GM19099 (cell line): ENCODE results near the gene SLC7A10.

Source experiments
- POLR2A ChIP-seq: IDR thresholded peaks from 3 replicates; pipeline ENCODE4 v1.6.1; 2011; ENCODE audit warnings: low read depth; ENCODE audit not compliant: insufficient read length; ENCODE audit errors: extremely low read depth

SLC7A10 gene

DNA sequence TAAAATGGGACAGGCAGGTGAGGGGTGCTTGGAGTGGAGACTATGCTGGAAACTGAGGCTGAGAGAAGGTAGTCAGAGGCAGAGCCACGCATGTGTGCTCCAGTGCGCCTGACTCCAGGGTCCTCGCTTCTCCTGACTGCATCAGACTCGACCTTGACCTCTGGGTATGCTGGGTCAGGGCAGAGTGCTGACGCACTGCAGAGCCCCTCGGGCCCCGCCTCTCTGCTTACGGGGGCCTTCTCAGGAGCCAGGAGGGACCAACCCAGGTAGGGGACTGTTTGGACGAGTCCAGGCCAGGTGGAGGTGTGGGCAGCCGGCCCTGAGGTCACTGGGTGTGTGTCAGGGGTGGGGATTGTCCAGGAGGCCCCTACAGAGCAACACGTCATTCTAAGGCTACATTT, 22.9 kb upstream of the SLC7A10 start:
- no peak for TF ChIP-seq POLR2A

DNA sequence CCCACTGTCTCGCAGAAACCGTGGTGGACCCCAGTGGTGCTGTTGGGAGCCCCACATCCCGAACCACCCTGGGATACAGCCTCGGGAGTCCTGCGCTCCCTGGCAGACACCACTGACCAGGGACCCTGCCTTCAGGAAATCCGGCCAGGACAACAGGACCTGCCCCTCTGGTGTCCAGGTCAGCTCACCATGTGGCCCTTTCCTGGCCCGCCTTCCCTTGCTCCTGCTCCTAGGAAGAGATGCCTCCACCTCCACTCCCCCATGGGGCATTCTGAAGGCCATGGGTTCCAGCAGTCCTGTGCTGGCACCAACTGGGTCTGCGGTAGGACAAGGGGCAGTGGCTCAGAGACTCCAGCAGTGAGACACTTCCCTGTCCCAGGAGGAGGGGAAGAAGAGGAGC, 22.5 kb upstream of the SLC7A10 start:
- no peak for TF ChIP-seq POLR2A

DNA sequence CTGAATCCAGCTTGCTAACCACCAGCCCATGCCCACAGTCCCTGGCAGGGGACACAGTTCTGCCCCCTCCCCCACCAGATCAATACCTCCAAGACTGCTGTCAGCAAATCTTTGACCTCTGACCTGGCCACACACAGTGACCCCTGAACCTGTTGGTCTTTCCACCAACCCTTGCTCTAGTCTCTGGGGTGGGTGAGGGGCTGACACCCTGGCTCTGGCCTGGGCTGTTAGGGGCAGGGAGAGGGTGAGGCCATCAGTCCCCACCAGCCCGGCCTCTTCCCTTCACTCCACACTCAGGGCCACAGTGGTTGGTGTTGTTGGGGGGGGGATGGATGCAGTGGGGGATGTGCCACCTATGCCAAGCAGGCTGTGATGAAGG, 21.8 kb upstream of the SLC7A10 start:
- TF ChIP-seq POLR2A: no peak

DNA sequence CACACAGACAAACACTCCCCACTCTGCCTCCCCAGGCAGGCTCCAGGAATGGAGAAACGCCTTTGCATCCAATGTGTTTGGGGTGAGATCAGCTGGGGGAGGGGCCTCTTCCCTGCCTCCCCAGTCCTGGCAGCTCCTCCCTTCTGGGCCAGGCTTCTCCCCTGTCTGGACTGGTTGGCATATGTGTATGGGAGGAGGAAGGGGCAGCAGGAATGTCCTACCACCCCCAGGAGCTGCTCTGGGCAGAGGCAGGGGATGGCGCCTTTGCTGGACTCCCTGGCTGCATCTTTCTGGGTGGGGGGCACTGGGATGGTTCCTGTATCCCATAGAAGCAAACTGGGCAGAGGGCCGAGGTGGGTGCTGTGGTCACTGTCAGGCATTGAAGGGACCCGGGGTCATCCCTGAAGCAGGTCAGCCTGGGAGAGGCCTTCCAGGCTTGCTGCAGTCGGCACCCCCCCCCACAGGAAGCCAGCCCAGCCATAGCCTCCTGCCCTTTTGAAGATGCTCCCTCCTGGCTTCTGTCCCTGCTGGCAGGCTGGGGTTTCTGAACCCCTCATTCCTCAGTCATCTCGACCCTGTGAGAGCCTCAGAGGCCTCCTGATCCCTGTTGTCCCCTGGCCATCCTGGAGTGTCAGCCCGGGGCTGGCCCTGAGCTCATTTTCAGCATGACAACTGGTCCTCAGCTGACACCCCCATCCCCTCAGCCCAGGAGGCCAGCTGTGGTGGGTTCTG, 21.2 kb upstream of the SLC7A10 start:
- no peak for TF ChIP-seq POLR2A

DNA sequence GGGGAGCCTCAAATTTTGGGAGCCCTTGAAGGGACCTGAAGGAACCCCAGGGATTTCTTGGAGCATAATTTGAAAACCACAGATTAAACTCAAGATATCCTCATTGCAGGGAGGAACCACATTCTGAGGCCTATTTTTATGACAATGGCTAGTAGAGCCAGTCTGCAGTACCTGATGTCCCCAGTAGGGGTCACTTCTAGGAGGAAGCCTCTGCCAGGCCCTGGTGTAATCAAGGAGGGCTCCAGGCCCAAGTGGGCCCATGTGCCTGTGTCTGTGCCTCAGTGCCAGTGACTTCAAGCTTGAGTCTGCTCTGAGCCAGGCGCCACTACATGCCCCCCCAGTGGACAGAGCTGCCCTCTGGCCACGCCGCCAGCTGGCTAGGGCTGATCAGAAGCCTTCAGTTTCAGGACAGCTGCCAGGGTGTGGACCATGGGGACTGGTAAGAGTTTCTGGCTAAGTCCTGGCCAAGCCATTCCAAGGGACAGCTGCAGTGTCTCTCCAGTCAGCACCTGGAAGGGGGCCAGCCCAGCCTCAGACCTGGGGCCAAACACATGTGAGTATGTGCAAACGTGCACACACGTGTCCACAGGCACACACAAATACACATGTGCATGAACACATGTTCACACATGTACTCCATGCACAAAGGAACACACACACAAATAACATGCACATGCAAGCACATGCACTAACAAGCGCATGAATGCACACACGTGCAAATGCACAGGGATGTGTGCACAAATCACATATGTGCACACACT, 20.5 kb upstream of the SLC7A10 start:
- no peak for TF ChIP-seq POLR2A

DNA sequence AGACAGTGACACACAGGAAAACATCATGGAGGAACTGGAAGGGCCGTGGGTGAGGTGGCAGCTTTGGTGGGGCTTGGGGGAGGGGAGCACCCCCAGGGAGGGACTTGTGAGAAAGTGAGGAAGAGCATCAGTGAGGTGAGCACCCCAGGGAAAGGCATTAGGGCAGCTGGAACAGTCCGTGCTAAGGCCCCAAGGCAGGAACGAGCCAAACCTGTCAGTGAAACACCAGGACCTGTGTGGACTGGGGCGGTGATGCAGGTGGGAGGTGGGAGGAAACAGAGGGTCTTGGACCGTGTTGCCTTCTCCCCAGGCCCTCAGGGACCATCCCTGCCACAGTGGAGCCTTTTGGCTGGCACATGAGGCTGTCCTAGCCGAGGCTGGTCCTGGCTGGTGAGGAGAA, 17.3 kb upstream of the SLC7A10 start:
- no peak for TF ChIP-seq POLR2A

DNA sequence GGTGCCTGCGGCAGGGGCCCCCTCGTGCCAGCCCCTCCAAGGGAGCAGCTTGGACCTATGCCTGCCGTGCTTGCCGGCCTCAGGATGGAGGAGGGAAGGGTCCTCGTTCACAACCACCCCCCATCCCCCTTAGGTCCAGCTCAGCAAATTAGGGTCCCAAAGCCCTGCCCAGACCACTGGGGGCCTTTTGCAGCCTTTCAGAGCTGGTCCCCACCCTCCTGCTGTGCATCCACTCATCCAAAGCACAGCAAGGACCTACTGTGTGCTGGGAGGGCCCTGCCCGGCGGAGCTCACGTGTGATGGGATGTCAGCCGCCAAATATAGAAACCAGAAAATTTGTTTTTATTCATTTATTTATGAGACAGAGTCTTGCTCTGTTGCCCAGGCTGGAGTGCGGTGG, 16.5 kb upstream of the SLC7A10 start:
- no peak for TF ChIP-seq POLR2A

DNA sequence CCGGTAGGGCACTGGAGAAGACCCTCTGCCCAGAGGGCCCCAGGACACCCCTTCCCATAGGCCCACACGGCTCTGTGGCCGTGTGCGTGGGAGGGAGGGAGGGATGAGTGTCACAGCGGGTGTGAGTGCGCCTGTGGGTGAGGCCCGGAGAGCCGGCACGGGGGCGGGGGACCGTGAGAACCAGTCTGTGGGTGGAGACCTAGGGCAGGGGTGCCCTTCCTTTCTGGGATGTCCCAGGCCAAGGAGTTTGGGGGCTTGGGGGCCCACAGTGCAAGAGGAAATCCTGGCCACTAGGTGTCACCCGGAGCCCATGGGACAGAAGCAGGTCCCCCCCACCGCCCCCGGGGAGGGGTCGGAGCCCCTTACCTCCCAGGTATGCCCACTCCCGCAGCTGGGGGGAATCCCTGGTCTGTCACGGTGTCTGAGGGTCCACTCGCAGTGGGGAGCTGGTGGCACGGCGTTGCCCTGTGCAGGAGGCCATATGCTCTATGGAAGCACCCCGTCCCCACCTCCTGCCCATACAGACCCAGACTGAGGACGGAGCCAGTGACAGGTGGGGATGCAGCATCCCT, 16.0 kb upstream of the SLC7A10 start:
- TF ChIP-seq POLR2A: no peak

DNA sequence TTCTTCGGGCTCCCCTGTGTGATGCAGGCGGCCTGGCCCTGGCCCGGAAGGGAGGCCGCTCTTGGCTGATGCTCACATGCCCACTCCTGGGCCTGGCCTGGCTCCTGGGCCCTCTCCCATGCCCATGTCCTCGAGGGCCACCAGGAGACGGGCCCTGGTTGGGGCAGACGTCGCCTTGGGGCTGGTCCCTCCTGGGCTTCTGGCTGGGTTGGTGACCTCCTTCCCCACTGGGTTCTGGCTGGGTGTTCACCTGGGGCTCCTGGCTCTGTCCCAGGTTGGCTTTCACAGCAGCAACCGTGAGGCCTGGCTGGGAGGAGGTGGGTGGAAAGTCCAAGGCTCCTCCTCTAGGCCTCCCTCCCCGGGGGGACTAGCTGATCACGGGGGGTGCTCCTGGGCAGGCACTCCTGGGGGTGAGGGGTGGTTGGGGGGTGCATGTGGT, 15.5 kb upstream of the SLC7A10 start:
- TF ChIP-seq POLR2A: no peak

DNA sequence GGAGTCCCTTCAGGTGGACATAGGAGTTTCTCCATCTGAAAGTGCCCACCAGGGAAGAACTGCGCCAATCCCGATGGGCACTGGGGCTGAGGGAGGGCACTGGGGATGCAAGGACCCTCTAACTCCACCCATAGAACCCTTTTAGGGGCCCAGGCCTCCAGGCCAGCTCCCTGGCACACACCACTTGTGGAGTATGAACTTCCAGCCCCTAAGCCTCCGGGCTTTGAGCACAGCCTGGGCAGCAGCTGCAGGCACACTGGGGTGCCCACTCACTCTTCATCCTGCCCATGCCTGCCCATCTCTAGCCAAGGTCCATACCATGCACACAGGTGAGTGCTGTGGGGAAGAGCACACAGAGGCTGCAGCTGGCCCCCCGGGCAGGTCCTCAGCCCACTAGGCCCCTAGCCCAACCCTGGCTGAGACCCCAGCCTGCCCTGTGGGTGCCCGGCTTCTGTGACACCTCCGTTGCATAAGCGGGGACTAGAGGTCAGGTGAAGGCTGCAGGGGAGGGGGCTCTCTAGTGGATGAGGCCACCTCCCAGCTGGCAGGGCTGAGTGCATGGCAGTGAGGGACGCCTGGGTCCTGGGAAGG, 14.6 kb upstream of the SLC7A10 start:
- no peak for TF ChIP-seq POLR2A

DNA sequence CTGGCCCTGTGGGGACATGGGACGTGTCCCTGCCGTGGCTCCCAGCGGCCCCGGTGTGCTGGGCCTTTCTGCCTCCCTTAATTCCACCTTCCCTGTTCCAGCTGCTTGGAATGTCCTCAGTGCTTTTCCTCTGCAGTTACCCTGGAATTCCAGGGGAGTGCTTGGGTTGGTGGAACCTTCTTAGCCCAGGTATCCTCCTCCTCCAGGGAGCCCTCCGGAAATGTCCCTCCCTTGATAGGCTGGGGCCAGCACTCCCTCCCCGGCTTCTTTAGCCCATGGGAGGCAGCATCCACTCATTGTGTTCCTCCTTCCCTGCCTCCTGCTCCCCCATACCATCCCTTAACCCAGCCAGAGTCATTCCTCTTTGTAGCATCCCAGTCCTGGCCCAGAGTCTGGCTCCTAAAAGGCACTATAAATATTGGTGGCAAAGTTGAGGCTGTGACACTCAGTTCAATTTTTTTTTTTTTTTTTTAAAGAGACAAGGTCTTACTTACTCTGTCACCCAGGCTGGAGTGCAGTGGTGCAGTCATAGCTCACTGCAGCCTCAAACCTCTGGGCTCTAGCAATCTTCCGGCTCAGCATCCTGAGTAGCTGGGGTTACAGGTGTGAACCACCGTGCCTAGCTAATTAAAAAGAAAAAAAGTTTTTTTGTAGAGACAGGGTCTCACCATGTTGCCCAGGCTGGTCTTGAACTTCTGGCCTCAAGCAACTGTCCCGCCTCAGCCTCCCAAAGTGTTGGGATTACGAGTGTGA, 13.7 kb upstream of the SLC7A10 start:
- no peak for TF ChIP-seq POLR2A

DNA sequence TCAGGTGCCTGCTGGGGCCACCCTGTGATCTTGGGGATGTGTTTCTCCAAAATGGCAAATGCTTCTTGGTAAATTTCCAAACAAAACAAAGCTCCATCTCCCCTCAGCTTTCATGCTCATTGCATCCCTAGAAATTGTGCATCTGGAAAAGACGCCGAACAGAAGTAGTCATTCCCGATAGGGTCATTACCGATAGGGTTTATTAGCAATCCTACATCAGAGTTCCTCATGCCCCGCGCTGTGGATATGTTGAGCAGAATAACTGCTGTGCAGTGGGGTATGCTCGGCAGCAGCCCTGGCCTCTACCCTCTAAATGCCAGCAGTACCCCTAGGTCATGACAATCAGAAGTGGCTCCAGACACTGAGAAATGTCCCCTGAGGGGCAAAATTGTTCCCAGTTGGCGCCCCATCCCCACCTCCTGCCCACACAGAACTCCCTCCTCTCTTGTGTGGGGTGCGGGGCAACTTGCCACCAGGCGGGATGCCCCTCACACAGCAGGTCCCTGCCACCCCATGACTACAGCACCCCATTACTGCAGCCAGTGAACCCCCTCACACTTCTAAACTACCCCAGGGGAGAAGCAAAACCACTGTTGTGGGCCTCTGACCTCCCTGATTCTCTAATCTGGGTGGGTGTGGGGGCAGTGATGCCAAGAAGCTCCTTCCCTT, 13.0 kb upstream of the SLC7A10 start:
- no peak for TF ChIP-seq POLR2A

DNA sequence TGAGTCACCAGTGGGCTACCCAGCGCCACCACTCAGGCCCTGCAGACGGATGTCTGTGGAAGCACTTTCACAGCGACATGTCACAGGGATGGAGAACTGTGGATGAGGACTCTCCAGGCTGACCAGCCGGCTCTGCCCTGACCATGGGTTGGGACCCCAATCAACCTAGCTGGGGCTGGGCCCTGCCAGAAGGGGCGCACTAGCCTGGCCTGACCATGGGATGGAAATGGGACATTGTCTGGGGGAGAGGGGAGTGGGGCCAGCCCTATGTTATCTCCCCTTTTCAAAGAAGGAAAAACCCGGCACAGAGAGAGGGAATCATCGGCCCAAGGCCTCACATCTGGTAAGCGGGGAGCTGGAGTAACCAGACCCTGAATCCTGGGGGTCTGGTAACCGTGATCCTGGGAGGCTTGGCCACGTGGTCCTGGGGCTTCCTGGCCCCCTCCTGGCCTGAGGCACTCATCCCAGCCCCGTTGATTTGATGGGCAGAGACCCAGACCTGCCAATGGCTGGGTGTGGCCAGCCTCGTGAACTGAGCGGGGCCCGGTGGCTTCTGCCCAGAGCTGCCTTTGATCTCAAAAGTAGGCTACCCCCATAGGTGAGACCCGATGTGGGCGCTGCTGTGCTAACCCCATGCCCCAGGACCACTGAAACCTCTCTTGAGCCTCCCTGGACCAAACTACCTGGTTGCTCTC, 11.2 kb upstream of the SLC7A10 start:
- no peak for TF ChIP-seq POLR2A

DNA sequence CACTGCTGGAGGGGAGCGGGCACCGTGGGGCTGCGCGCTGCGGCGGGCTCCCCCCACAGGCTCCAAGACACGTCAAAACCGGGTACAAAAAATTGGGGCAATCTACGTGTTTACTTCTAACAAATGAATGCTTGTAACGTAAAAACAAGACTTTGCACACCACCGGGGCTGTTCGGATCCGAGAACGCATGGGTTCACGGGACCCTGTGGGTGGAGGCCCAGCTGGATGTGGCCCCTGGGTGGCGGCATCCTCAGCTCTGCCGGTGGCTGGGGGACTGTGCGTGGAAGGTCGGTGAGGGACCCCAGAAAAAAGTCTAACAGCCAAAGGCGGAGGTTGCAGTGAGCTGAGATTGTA, 10.3 kb upstream of the SLC7A10 start:
- TF ChIP-seq POLR2A: no peak
